Heart right ventricle (tissue), 16 donors: ENCODE results near the gene RPS6KA2. TPM values are rescaled to one million over a fixed set of nuclear protein-coding genes. Genes with fewer than 3 reads are reported as not detected.

ENCODE experiments used
- ATAC-seq, 8 donors: fragments of 200-7000 bp; cut with Tn5 transposase; one replicate each; pipeline ENCODE4 v1.9.1; 2020; ENCODE audit warnings: mild to moderate bottlenecking in 8 of 8, moderate library complexity in 8 of 8, moderate number of reproducible peaks in 1 of 8
- DNase-seq, 2 donors: peaks; one replicate each; pipeline ENCODE4 v3.0.0-alpha.2; 2020
- H3K27ac ChIP-seq, 10 donors: fragments of 200-600 bp; sonication (generic) in 2 of 10; one replicate each; pipeline versions ENCODE4 v1.5.0 to v1.8.0; 2020 to 2022; ENCODE audit warnings: mild to moderate bottlenecking in 3 of 10
- H3K27me3 ChIP-seq, 7 donors: fragments of 200-600 bp; one replicate each; pipeline ENCODE4 v1.8.0; 2021 to 2022; ENCODE audit warnings: mild to moderate bottlenecking in 2 of 7
- H3K36me3 ChIP-seq, 9 donors: fragments of 200-600 bp; sonication (generic) in 1 of 9; one replicate each; pipeline versions ENCODE4 v1.5.0 to v1.8.0; 2020 to 2022; ENCODE audit warnings: mild to moderate bottlenecking in 2 of 9
- H3K4me1 ChIP-seq, 9 donors: fragments of 200-600 bp; sonication (generic) in 1 of 9; one replicate each; pipeline versions ENCODE4 v1.5.0 to v1.8.0; 2020 to 2022; ENCODE audit warnings: mild to moderate bottlenecking in 4 of 9
- H3K4me3 ChIP-seq, 10 donors: fragments of 200-600 bp; sonication (generic) in 2 of 10; one replicate each; pipeline versions ENCODE4 v1.5.0 to v1.8.0; 2020 to 2022; ENCODE audit warnings: mild to moderate bottlenecking in 7 of 10, moderate library complexity in 2 of 10
- H3K9me3 ChIP-seq, 11 donors: fragments of 200-600 bp in 10 of 11; sonication (generic) in 2 of 11; one replicate each; pipeline versions ENCODE4 v1.5.0 to v1.8.0; 2013 to 2022; ENCODE audit warnings: mild to moderate bottlenecking in 2 of 11, control low read depth in 1 of 11, moderate library complexity in 1 of 11
- WGBS, 2 donors: extraction: QIAGEN DNeasy Blood & Tissue Kit; methylation state at CpG; one replicate each; pipeline ENCODE4 v1.1.7; 2013; ENCODE audit warnings: inconsistent platforms in 1 of 2; 5-methylcytosine and 5-hydroxymethylcytosine counted together
- intact Hi-C, 10 donors: fragments of 100-400 bp; cut with DNase I; formaldehyde crosslinking; loops; one replicate each; pipeline versions ENCODE4 v1.11.1 to v1.14.2; 2022
- polyA plus RNA-seq, 2 donors: library from polyadenylated mRNA; stranded (reverse); fragments of 200-250 nt; gene quantifications; one replicate each; pipeline ENCODE4 v1.2.3, GENCODE V29; 2013
- total RNA-seq, 10 donors: library from RNA; stranded (reverse); fragmentation: NEBNext Ultra II Directional in 3 of 10; extraction: Animal tissue kit (Norgen Biotek cat#: 25700) in 3 of 10; gene quantifications; one replicate each; pipeline versions ENCODE4 v1.2.1 to v1.2.4, GENCODE V29; 2021 to 2023
- TF ChIP-seq, protein P1 (sequence below), 9 donors: fragments of 200-600 bp; sonication (generic) in 2 of 9; IDR thresholded peaks; one replicate each; pipeline versions ENCODE4 v1.5.0 to v1.8.0; 2021 to 2022; ENCODE audit warnings: antibody characterized with exemption in 9 of 9, mild to moderate bottlenecking in 5 of 9, moderate library complexity in 1 of 9
- donor health status: Arrhythmogenic right ventricular cardiomyopathy.
- donor health status: ischemic (EF 13 %, LVEDD 7.1; RV severe dilation, severe dysfunction).
- donor health status: healthy with polysubstance abuse.
- donor health status: DM: no; HTN: yes; CAD: no.
- donor health status: DM: no; HTN: no; CAD: no.
- donor health status: ischemic (EF 25% LVEDD 6.9; RV normal size, moderate dysfunction).
- donor health status: ischemic (EF 25% LVEDD 5.7; RV mildly dilated, moderate dysfunction).
- donor health status: healthy.
- donor health status: DM: yes; HTN: yes; CAD: no.
- donor health status: Ischemic cardiomyopathy.
- donor health status: ischemic (EF 35%, LVEDD 5.7; RV mildly dilated, moderate dysfunction).
- donor health status: nonischemic (EF 11% LVEDD 7.7; RV severe dilation, severe dysfunction).
- donor health status: DM: yes; HTN: yes; CAD: no.
- donor health status: PGD.
- donor health status: ischemic (EF 29% LVEDD 5.4; RV normal size, mild dysfunction).
- donor health status: nonischemic (EF 23%, LVEDD 6.1; RV moderate dilation, normal function).

Gene RPS6KA2
- total and polyA plus RNA-seq, 12 donors = 20.3 to 91.4 (median 73.7) TPM

DNA sequence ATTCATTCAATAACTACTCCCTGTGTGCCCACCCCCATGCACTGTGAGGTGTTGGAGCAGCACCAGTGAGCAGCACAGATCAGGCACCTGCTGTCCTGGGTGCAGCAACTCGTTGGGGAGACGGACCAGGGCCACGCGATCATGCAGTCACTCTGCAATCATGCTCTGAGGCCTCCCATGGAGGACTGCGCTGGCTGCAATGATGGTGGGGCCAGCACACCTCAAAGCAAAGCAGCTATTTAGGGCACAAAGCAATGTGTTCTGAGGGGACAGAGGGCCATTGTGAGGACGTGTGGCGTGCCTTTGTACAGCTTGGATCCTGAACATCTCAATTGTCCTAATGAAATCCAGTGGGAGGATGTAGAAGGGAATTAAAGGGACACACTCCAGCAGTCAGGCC, 203.3 kb downstream of the RPS6KA2 start:
- no peak overlapping the region for H3K4me3 ChIP-seq
- peaks cover 0 to 10% (median 0%) of the 10 kb centered on the region in 9 donors for H3K4me1 ChIP-seq
- H3K27ac ChIP-seq = no peak overlapping the region
- WGBS, 2 donors = 83 to 88% methylated on average over 7 of the region's 7 CpGs
- intact Hi-C loops = no loop called here
- peaks cover 0 to 66% (median 20%) of the 10 kb centered on the region in 9 donors for H3K36me3 ChIP-seq
- TF ChIP-seq, protein P1, sequence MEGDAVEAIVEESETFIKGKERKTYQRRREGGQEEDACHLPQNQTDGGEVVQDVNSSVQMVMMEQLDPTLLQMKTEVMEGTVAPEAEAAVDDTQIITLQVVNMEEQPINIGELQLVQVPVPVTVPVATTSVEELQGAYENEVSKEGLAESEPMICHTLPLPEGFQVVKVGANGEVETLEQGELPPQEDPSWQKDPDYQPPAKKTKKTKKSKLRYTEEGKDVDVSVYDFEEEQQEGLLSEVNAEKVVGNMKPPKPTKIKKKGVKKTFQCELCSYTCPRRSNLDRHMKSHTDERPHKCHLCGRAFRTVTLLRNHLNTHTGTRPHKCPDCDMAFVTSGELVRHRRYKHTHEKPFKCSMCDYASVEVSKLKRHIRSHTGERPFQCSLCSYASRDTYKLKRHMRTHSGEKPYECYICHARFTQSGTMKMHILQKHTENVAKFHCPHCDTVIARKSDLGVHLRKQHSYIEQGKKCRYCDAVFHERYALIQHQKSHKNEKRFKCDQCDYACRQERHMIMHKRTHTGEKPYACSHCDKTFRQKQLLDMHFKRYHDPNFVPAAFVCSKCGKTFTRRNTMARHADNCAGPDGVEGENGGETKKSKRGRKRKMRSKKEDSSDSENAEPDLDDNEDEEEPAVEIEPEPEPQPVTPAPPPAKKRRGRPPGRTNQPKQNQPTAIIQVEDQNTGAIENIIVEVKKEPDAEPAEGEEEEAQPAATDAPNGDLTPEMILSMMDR (IDR thresholded peaks at IDR 0.05) = no peak
- no peaks in the 10 kb centered on the region for H3K27me3 ChIP-seq
- DNase-seq = no peak
- H3K9me3 ChIP-seq = peaks cover 0 to 4% (median 0%) of the 10 kb centered on the region in 11 donors
- ATAC-seq = no peak

- Histone ChIP-seq H3K9me3 (no peaks in the 10 kb centered on the region), H3K27me3 (no peaks in the 10 kb centered on the region), H3K4me3 (no peak overlapping the region), H3K4me1 (peaks cover 0 to 10% (median 0%) of the 10 kb centered on the region in 9 donors), H3K36me3 (peaks cover 0 to 72% (median 22%) of the 10 kb centered on the region in 9 donors), H3K27ac (no peak overlapping the region)
- ATAC-seq (no peak), DNase-seq (no peak)
- TF ChIP-seq, protein P1 (IDR thresholded peaks at IDR 0.05) = no peak
- intact Hi-C loops = no loop called here
- WGBS, 2 donors = 95% methylated on average over 22 of the region's 22 CpGs
Measured at GRCh38 chr6:166423051-166423745, 203.9 kb downstream of the RPS6KA2 start.

DNA sequence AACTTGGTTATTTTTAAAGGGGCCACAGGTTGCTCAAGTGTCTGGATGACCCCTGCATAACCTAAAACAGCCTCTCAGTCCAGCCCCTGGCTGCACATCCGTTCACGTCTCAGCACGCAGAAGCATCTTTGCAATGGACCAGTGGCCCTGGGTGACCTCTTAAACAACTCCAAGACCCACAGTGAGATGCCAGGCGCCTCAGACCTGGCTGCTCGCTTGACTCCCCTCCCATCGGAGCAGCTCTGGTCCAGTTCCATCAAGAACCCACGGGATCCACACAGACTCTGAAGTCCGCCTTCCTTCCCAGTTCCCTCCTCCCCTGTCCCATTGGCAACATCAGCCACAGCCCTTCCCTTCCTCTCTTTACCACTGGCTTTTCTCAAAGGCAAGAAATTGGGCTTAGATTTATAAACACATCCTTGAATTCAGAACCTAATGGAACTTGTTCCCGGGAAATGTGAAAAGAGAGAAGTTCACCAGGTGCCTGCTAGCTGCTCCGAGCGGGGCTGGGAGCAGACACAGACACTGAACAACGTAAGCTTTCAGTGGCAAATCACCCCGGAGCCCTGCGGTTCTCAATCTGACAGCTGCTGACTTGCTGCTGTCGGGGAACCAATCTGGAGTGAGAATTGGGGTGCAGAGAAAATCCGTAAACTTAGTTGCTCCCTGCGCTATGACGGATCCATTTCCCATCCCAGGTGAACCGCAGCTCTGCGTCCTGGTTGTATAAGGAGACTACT, 204.7 kb downstream of the RPS6KA2 start:
- H3K4me3 ChIP-seq = no peak overlapping the region
- no peak for ATAC-seq
- WGBS, 2 donors = 90 to 96% methylated on average over 20 of the region's 20 CpGs
- H3K9me3 ChIP-seq = no peaks in the 10 kb centered on the region
- no peak overlapping the region for H3K27ac ChIP-seq
- no peak for DNase-seq
- no peaks in the 10 kb centered on the region for H3K27me3 ChIP-seq
- peaks cover 0 to 80% (median 22%) of the 10 kb centered on the region in 9 donors for H3K36me3 ChIP-seq
- peaks cover 0 to 10% (median 0%) of the 10 kb centered on the region in 9 donors for H3K4me1 ChIP-seq
- intact Hi-C loops = no loop called here
- TF ChIP-seq, protein P1 (IDR thresholded peaks at IDR 0.05) = no peak

DNA sequence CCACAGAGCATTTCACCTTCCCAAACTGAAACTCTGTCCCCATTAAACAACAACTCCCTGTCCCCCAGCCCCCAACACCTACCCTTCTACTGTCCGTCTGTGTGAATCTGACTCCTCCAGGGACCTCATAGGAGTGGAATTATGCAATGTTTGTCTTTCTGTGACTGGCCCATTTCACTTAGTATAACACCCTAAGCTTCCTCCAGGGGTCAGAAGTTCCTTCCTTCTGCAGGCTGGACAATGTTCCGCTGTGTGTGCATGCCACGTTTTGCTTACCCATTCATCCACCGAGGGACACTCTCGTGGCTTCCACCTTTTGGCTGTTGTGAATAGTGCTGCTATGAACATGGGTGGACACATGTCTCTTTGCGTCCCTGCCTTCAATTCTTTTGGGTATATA, 206.7 kb downstream of the RPS6KA2 start:
- no peaks in the 10 kb centered on the region for H3K27me3 ChIP-seq
- H3K9me3 ChIP-seq = no peaks in the 10 kb centered on the region
- H3K36me3 ChIP-seq = peaks cover 0 to 93% (median 22%) of the 10 kb centered on the region in 9 donors
- intact Hi-C loops = no loop called here
- peak in 3 of 8 donors; percentile 38 to 73 (median 66) for ATAC-seq
- H3K4me1 ChIP-seq = peaks cover 0 to 10% (median 0%) of the 10 kb centered on the region in 9 donors
- H3K27ac ChIP-seq = no peak overlapping the region
- WGBS, 2 donors = 57 to 58% methylated on average over 6 of the region's 6 CpGs
- TF ChIP-seq, protein P1 (IDR thresholded peaks at IDR 0.05) = peak in 3 of 9 donors; percentile 9 to 27 (median 14)
- H3K4me3 ChIP-seq = no peak overlapping the region
- DNase-seq = no peak
